Bronchial epithelial cell (primary cell): ENCODE results near the gene FAM3B. TPM values are rescaled to one million over a fixed set of nuclear protein-coding genes. Genes with fewer than 3 reads are reported as not detected.

ENCODE experiments used
- DNase-seq: peaks from one replicate; pipeline ENCODE4 v3.0.0-alpha.2; 2010; ENCODE audit warnings: low read depth
- FAIRE-seq: peaks from 2 replicates; lab custom pipeline; 2011; peaks lifted over from hg19 to GRCh38; lab: Jason Lieb, UNC
- H3K27me3 ChIP-seq: 2 replicates; pipeline ENCODE4 v1.5.1; 2011; ENCODE audit warnings: low read length; ENCODE audit not compliant: control insufficient read depth, insufficient read depth
- H3K36me3 ChIP-seq: 2 replicates; pipeline ENCODE4 v1.5.1; 2011; ENCODE audit warnings: low read length; ENCODE audit not compliant: control insufficient read depth, insufficient read depth
- H3K4me3 ChIP-seq: 2 replicates; pipeline ENCODE4 v1.5.1; 2011; ENCODE audit warnings: mild to moderate bottlenecking, low read depth, low read length, control low read depth
- total RNA-seq: library from RNA; depleted of rRNA; stranded (reverse); fragments of >200 nt; gene quantifications from 2 replicates; pipeline ENCODE4 v1.2.1, GENCODE V29; 2014
- TF ChIP-seq, protein P1 (sequence below): IDR thresholded peaks from 2 replicates; pipeline ENCODE4 v1.5.1; 2011; ENCODE audit warnings: mild to moderate bottlenecking, moderate library complexity, low read length, control low read depth, inconsistent platforms; ENCODE audit not compliant: insufficient read depth, severe bottlenecking

Gene FAM3B
- total RNA-seq, 1 donor from 2014 or later: not detected

DNA sequence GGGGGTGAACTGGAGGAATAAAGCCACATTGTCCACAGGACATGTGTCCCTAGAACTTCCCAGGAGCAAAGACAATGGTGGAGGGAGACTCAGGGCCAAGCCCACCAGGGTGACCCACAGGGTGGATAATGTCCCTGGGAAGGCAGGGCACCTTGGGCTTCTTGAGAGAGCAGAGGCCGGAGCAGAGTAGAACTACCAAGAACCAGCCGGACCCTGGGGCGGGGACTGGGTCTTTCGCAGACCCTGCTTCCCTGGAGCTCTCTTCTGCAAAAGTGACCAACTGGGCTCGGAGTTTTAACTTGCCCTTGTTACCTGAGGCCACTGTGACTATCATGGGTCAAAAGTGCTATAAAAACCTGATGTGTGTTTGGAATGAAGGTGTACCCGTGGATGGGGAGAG is 875 bp upstream of the FAM3B start:
- H3K27me3 ChIP-seq: peaks cover 31% of the 10 kb centered on the region
- H3K36me3 ChIP-seq: no peaks in the 10 kb centered on the region
- no peak overlapping the region for H3K4me3 ChIP-seq
- TF ChIP-seq, protein P1, sequence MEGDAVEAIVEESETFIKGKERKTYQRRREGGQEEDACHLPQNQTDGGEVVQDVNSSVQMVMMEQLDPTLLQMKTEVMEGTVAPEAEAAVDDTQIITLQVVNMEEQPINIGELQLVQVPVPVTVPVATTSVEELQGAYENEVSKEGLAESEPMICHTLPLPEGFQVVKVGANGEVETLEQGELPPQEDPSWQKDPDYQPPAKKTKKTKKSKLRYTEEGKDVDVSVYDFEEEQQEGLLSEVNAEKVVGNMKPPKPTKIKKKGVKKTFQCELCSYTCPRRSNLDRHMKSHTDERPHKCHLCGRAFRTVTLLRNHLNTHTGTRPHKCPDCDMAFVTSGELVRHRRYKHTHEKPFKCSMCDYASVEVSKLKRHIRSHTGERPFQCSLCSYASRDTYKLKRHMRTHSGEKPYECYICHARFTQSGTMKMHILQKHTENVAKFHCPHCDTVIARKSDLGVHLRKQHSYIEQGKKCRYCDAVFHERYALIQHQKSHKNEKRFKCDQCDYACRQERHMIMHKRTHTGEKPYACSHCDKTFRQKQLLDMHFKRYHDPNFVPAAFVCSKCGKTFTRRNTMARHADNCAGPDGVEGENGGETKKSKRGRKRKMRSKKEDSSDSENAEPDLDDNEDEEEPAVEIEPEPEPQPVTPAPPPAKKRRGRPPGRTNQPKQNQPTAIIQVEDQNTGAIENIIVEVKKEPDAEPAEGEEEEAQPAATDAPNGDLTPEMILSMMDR: no peak
- DNase-seq: no peak
- FAIRE-seq: no peak

DNA sequence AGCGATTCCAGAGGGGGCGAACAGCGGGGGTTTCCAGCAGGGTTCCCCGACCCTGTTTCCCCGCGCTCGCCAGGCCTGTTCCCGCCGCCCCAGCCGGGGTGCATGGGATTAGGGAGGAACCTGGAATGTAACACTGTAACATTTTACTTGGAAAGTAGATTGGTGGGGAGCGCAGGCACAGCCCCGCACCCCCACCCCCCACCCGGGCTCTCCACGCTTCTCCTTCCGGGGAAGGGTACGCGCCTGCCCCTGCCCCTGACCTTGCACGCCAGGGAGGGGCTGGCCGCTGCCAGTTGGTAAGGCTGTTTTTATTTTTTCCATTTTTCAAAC is 427 bp downstream of the FAM3B start:
- H3K36me3 ChIP-seq: no peaks in the 10 kb centered on the region
- DNase-seq (no peak), FAIRE-seq (no peak)
- no peak overlapping the region for H3K4me3 ChIP-seq
- peaks cover 31% of the 10 kb centered on the region for H3K27me3 ChIP-seq
- TF ChIP-seq, protein P1: no peak

GRCh38 chr21:41317458-41317857 is 857 bp downstream of the FAM3B start:
- FAIRE-seq (no peak), DNase-seq (no peak)
- H3K36me3 ChIP-seq: no peaks in the 10 kb centered on the region
- TF ChIP-seq, protein P1: no peak
- H3K4me3 ChIP-seq: no peak overlapping the region
- peaks cover 31% of the 10 kb centered on the region for H3K27me3 ChIP-seq

DNA sequence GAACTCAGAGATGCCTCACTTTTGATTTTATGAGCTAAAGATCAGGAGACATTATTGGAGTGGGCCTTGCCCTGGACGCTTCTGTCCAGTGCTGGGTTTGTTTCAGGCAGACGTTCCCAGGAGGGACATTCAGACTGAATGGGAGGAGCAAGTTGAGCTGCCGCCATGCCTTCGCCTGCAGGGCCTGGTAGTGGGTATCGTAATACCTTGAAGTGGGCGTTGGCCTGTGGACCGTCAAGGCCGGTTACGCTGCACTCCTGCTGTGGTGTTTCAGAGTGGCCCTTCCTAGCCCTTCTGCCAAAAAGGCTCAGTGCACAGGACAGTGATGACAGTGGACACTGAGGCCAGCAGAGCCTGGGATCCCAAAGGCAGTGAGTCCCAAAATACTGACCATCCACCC is 1.6 kb downstream of the FAM3B start:
- no peak overlapping the region for H3K4me3 ChIP-seq
- no peak for FAIRE-seq
- H3K27me3 ChIP-seq: peaks cover 31% of the 10 kb centered on the region
- no peak for DNase-seq
- TF ChIP-seq, protein P1: no peak
- no peaks in the 10 kb centered on the region for H3K36me3 ChIP-seq

- no peak for FAIRE-seq
- no peak overlapping the region for H3K4me3 ChIP-seq
- H3K27me3 ChIP-seq: peaks cover 30% of the 10 kb centered on the region
- no peaks in the 10 kb centered on the region for H3K36me3 ChIP-seq
- TF ChIP-seq, protein P1: no peak
- no peak for DNase-seq
These were observed 2.7 kb downstream of the FAM3B start for GRCh38 chr21:41319273-41319672.

DNA sequence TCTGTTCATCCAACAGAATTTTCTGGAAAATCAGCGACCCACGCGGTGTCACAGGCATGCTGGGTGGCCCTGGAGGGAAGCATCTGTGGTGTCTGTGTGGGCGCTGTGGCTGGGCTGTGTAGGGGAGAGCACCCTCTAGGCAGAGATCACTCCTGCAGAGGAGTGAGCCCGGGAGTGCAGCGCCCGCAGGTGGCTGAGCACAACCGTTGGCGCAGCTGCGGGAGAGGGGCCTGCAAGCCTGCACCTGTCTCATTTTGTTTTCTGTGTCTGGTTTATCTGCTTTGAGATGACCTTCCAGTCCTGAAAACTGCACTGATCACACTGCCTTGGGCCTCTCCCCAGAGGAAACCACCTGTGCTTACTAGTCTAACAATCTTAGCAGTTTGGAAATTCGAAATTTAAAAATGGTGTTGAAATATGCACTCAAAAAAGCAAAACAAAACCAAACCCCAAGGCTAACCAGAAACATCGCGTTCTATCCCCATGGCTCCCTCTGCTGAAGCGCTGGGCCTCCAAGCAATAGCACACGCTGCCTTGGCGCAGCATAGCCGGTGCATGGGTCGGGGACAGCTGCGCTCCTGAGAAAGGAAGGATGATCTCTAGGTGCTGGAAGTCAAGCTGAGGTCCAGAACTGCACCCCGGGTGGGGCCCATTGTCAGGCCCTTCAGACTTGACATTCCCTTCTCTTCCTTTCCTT is 4.8 kb downstream of the FAM3B start:
- H3K36me3 ChIP-seq: no peaks in the 10 kb centered on the region
- DNase-seq (no peak), FAIRE-seq (no peak)
- peaks cover 22% of the 10 kb centered on the region for H3K27me3 ChIP-seq
- H3K4me3 ChIP-seq: no peak overlapping the region
- TF ChIP-seq, protein P1: no peak
